ENCODE measurements around the gene COL23A1. TPM values are rescaled to one million over a fixed set of nuclear protein-coding genes. Genes with fewer than 3 reads are reported as not detected.

COL23A1 gene
- total RNA-seq, 4 donors from 2014 or later, result 0.44 to 0.65 (median 0.57) TPM; not detected in 1

DNA sequence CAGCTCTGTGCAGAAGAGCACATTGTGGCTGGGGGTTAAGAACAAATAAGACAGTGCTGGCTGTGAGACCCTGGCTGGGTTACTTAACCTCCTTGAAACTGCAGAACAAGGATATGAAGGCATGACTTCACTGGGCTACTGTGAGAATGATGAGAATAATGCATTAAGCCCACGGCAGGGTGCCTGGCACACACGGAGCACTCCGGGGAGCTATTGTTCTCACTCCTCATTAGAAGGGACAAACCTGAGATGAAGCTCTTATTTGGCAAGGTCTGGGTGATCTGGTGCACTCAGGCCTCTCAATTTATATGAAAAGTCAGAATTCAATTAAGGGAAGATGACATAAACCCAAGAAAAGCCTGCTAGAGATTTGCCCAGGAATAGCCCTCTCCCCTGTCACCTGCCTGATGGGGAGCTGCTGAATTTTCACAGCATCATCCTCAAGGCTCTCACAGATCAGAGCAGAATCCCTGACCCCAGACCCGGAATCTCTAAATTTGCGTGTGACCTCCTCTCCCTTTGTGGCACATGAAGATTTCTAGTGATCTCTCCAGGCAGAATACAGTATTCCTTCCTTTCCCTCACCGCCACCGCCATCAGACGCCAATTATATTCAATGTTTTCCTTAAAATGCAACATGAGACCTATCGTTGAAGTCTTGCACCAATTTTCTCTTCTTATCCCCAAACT is 102.1 kb downstream of the COL23A1 start:
- TF ChIP-seq, protein P1, sequence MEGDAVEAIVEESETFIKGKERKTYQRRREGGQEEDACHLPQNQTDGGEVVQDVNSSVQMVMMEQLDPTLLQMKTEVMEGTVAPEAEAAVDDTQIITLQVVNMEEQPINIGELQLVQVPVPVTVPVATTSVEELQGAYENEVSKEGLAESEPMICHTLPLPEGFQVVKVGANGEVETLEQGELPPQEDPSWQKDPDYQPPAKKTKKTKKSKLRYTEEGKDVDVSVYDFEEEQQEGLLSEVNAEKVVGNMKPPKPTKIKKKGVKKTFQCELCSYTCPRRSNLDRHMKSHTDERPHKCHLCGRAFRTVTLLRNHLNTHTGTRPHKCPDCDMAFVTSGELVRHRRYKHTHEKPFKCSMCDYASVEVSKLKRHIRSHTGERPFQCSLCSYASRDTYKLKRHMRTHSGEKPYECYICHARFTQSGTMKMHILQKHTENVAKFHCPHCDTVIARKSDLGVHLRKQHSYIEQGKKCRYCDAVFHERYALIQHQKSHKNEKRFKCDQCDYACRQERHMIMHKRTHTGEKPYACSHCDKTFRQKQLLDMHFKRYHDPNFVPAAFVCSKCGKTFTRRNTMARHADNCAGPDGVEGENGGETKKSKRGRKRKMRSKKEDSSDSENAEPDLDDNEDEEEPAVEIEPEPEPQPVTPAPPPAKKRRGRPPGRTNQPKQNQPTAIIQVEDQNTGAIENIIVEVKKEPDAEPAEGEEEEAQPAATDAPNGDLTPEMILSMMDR (IDR thresholded peaks at IDR 0.05; ENCODE audit: low read depth), result no peak

- TF ChIP-seq, protein P1 (IDR thresholded peaks at IDR 0.05; ENCODE audit: low read depth), result no peak
Observed at GRCh38 chr5:178486239-178486641, 104.0 kb downstream of the COL23A1 start.

- TF ChIP-seq, protein P1 (IDR thresholded peaks at IDR 0.05; ENCODE audit: low read depth), result no peak
Observed at GRCh38 chr5:178483620-178484019, 106.6 kb downstream of the COL23A1 start.

GRCh38 chr5:178479261-178479660 is 110.9 kb downstream of the COL23A1 start:
- TF ChIP-seq, protein P1 (IDR thresholded peaks at IDR 0.05; ENCODE audit: low read depth), result no peak

- TF ChIP-seq, protein P1 (IDR thresholded peaks at IDR 0.05; ENCODE audit: low read depth), result no peak
Observed at GRCh38 chr5:178478370-178478769, 111.8 kb downstream of the COL23A1 start.

DNA sequence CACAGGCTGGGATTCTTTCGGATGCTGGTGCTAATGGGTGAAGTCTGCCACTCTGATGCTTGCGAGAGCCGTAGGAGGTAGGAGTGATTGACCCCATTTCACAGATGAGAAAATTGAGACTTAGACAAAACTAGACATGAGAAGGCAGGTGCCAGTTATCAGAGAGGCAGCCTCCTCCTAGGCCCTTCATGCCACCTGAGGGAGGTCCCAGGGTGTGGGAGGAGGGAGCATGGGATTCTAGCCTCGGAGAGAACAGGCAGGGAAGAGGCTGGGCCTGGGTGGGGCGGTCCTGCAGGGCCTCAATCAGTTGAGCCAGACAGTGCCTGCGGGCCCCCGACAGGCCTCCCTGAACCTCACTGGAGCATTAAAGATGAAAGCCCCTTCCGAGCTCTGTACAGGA is 112.4 kb downstream of the COL23A1 start:
- TF ChIP-seq, protein P1 (IDR thresholded peaks at IDR 0.05; ENCODE audit: low read depth), result no peak

GRCh38 chr5:178476972-178477754 is 113.0 kb downstream of the COL23A1 start:
- TF ChIP-seq, protein P1 (IDR thresholded peaks at IDR 0.05; ENCODE audit: low read depth), result no peak
